BE2C (cell line): Measurements from ENCODE around the gene SPIRE1.

Experiments
- DNase-seq: peaks from one replicate; pipeline ENCODE4 v3.0.0-alpha.2; 2020
- H3K27me3 ChIP-seq: fragments of 250-450 bp; sonication (Bioruptor Pico); 2 replicates; pipeline ENCODE4 v1.5.1; 2020; ENCODE audit warnings: mild to moderate bottlenecking
- H3K36me3 ChIP-seq: fragments of 250-450 bp; sonication (Bioruptor Pico); 2 replicates; pipeline ENCODE4 v1.5.1; 2020; ENCODE audit warnings: mild to moderate bottlenecking
- H3K4me1 ChIP-seq: fragments of 250-450 bp; sonication (Bioruptor Pico); 2 replicates; pipeline ENCODE4 v1.5.1; 2020
- H3K4me3 ChIP-seq: 2 replicates; pipeline ENCODE4 v1.5.1; 2011; ENCODE audit warnings: low read depth, low read length
- H3K9me3 ChIP-seq: fragments of 250-450 bp; sonication (Bioruptor Pico); 2 replicates; pipeline ENCODE4 v1.5.1; 2020
- CTCF ChIP-seq: IDR thresholded peaks from 2 replicates; pipeline ENCODE4 v1.5.1; 2012; ENCODE audit warnings: mild to moderate bottlenecking, low read depth, low read length

Gene SPIRE1

GRCh38 chr18:12426924-12427323 is 231.0 kb downstream of the SPIRE1 start:
- no peaks in the 10 kb centered on the region for H3K4me1 ChIP-seq
- DNase-seq = no peak
- H3K27me3 ChIP-seq = no peaks in the 10 kb centered on the region
- H3K4me3 ChIP-seq = no peak overlapping the region
- no peak for TF ChIP-seq CTCF
- no peaks in the 10 kb centered on the region for H3K36me3 ChIP-seq
- H3K9me3 ChIP-seq = no peaks in the 10 kb centered on the region

- Histone ChIP-seq H3K36me3 (no peaks in the 10 kb centered on the region), H3K4me3 (no peak overlapping the region), H3K27me3 (no peaks in the 10 kb centered on the region), H3K9me3 (no peaks in the 10 kb centered on the region), H3K4me1 (0 out of 2 replicates have a peak, but pooled peaks cover 3% of the 10 kb centered on the region)
- no peak for DNase-seq
- TF ChIP-seq CTCF = no peak
Observed at GRCh38 chr18:12424252-12424651, 233.7 kb downstream of the SPIRE1 start.

GRCh38 chr18:12423820-12424219 is 234.1 kb downstream of the SPIRE1 start:
- Histone ChIP-seq H3K36me3 (no peaks in the 10 kb centered on the region), H3K27me3 (no peaks in the 10 kb centered on the region), H3K9me3 (no peaks in the 10 kb centered on the region), H3K4me3 (no peak overlapping the region), H3K4me1 (0 out of 2 replicates have a peak, but pooled peaks cover 3% of the 10 kb centered on the region)
- DNase-seq = no peak
- no peak for TF ChIP-seq CTCF

GRCh38 chr18:12423393-12423792 is 234.5 kb downstream of the SPIRE1 start:
- no peak for DNase-seq
- no peak for TF ChIP-seq CTCF
- Histone ChIP-seq H3K36me3 (no peaks in the 10 kb centered on the region), H3K27me3 (no peaks in the 10 kb centered on the region), H3K4me1 (0 out of 2 replicates have a peak, but pooled peaks cover 3% of the 10 kb centered on the region), H3K9me3 (no peaks in the 10 kb centered on the region), H3K4me3 (no peak overlapping the region)

GRCh38 chr18:12422936-12423335 is 235.0 kb downstream of the SPIRE1 start:
- Histone ChIP-seq H3K4me1 (0 out of 2 replicates have a peak, but pooled peaks cover 3% of the 10 kb centered on the region), H3K9me3 (no peaks in the 10 kb centered on the region), H3K4me3 (no peak overlapping the region), H3K27me3 (no peaks in the 10 kb centered on the region), H3K36me3 (no peaks in the 10 kb centered on the region)
- DNase-seq = peak; percentile 31
- TF ChIP-seq CTCF = peak; percentile 30

- H3K9me3 ChIP-seq = no peaks in the 10 kb centered on the region
- no peak overlapping the region for H3K4me3 ChIP-seq
- TF ChIP-seq CTCF = no peak
- H3K27me3 ChIP-seq = no peaks in the 10 kb centered on the region
- DNase-seq = no peak
- 0 out of 2 replicates have a peak, but pooled peaks cover 3% of the 10 kb centered on the region for H3K4me1 ChIP-seq
- no peaks in the 10 kb centered on the region for H3K36me3 ChIP-seq
Observed at GRCh38 chr18:12421732-12422131, 236.2 kb downstream of the SPIRE1 start.
